Measurements from ENCODE around the gene ANKRD63. TPM values are rescaled to one million over a fixed set of nuclear protein-coding genes. Genes with fewer than 3 reads are reported as not detected.
A peak's percentile ranks its signal among the peaks of the same experiment; 100 is the strongest.

The ANKRD63 gene
- total RNA-seq, 2 experiments from 2014 or later = 0.26 TPM; not detected in 1

- Mint-ChIP-seq H3K4me3 (peak overlapping the region; percentile 98), H3K4me1 (peaks cover 30% of the 10 kb centered on the region), H3K36me3 (peaks cover 4% of the 10 kb centered on the region), H3K27me3 (peaks cover 20% of the 10 kb centered on the region), H3K9me3 (no peaks in the 10 kb centered on the region), H3K27ac (peak overlapping the region; percentile 98)
- no peak for ATAC-seq (ENCODE audit: low read depth)
- DNase-seq = no peak
- POLR2A ChIA-PET = interaction anchor here (1.5 to 7.1 kb wide), 7 partner anchors 13 to 271 kb away, joined by 3 to 55 read pairs (median 24); partner anchors contain the start of genes ANKRD63, INAFM2 and SRP14
These were observed 26.5 kb upstream of the ANKRD63 start for GRCh38 chr15:40309344-40309862.

DNA sequence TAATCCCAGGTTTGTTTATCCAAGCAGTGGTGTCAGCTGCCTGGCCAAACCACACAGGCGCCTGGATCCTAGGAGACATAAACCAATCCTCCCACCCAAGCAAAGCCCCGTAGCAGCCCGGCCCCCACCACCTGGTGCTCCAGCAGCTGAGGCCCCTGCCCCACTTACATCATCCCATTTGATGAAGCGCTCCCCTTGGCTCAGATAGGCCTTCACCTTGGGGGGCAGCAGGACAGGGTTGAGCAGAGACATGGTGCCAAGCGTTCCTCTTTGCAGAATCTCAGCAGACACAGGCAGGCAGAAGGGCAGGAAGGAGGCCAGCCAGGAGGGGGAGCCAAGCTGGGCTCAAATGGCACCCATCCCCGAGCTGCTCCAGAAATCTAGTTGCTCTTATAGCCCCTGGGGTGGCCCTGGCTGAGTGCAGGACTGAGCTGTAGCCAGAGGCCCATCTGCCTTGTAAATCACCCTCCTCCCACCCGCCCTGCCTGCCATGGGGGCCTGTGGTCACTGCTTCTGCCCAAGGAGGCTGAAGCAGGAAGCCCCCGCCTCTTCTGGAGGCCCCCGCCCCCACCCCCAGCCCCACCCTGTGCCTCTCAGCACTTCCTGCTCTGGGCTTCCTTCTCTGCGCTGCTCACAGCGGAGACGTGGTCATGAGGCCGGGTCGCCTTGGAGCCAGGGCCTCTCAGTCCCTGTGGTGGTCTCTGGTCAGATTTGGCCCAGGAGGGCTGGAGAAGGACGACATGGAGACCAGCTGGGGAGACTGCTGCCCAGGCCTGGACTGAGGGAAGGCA is 24.8 kb upstream of the ANKRD63 start, which contains the start of gene PLCB2:
Gene PLCB2 (minus strand): TSS at position 515 of the 791 bp plus-strand sequence. CDS start 263 bp downstream, at position 252.
- peak; percentile 79 for DNase-seq
- Mint-ChIP-seq H3K27ac (peak within 1 kb of the TSS; percentile 98), H3K4me1 (peaks cover 24% of the 10 kb centered on the region), H3K27me3 (peaks cover 11% of the 10 kb centered on the region), H3K36me3 (peaks cover 16% of the 10 kb centered on the region), H3K9me3 (no peaks in the 10 kb centered on the region), H3K4me3 (peak within 1 kb of the TSS; percentile 98)
- POLR2A ChIA-PET = interaction anchor here (0.9 to 7.1 kb wide), 21 partner anchors 9 to 976 kb away, joined by 3 to 55 read pairs (median 5); partner anchors contain the start of genes ANKRD63, CCDC9B, DISP2 and INAFM2
- peak; percentile 75 for ATAC-seq (ENCODE audit: low read depth)

GRCh38 chr15:40306908-40307307 is 24.0 kb upstream of the ANKRD63 start:
- peaks cover 21% of the 10 kb centered on the region for H3K36me3 Mint-ChIP-seq
- peaks cover 6% of the 10 kb centered on the region for H3K27me3 Mint-ChIP-seq
- POLR2A ChIA-PET = interaction anchor here (0.8 to 7.1 kb wide), 18 partner anchors 8 to 268 kb away, joined by 3 to 55 read pairs (median 8); partner anchors contain the start of genes ANKRD63, BAHD1, CCDC9B and DISP2
- peak; percentile 56 for DNase-seq
- H3K4me1 Mint-ChIP-seq = peaks cover 24% of the 10 kb centered on the region
- H3K27ac Mint-ChIP-seq = peak overlapping the region; percentile 98
- no peaks in the 10 kb centered on the region for H3K9me3 Mint-ChIP-seq
- H3K4me3 Mint-ChIP-seq = peak overlapping the region; percentile 98
- peak; percentile 27 for ATAC-seq (ENCODE audit: low read depth)

DNA sequence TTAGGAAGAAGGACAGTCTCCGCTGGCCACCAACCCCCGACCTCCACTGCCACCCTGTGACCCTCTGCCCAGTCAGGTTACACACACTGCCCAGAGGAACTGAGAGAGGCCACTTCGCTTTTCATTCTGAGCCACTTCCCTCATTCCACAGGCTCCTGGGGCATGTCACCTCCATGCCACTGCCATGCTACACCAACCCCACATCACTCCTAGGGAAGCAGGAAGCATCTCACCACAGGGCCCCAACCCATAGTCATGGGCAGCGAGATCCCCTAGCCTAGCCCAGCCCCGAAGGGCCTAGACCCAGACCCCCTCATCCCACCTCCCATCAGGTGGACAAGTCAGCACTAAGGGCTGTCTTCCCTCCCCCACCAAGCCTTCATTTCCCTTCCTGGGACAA is 23.5 kb upstream of the ANKRD63 start:
- DNase-seq (no peak), ATAC-seq (ENCODE audit: low read depth) (no peak)
- Mint-ChIP-seq H3K9me3 (peaks cover 2% of the 10 kb centered on the region), H3K4me1 (peaks cover 24% of the 10 kb centered on the region), H3K4me3 (peak overlapping the region; percentile 98), H3K27ac (peak overlapping the region; percentile 98), H3K36me3 (peaks cover 26% of the 10 kb centered on the region), H3K27me3 (peaks cover 5% of the 10 kb centered on the region)
- POLR2A ChIA-PET = interaction anchor here (0.8 to 7.1 kb wide), 10 partner anchors 10 to 135 kb away, joined by 3 to 55 read pairs (median 9); partner anchors contain the start of genes BAHD1, CCDC9B and INAFM2

DNA sequence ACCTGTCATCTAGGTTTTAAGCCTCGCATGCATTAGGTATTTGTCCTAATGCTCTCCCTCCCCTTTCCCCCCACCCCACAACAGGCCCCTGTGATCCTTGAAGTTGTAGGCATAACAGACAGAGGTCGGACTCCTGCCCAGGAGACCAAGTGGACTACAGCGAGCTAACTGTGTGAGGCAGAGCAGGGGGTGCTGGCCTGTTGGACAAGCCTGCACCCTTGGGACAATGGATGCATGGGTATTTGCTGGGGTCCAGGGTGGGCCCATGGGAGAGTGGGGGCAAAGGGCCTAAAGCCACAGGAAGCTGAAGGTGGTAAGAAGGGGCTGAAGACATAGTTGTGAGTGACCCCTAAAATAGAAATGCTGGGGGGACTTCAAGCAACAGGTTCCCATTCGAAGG is 22.4 kb upstream of the ANKRD63 start:
- POLR2A ChIA-PET = interaction anchor here (0.7 kb wide), 1 partner anchor 82 kb away, joined by 6 read pairs; no protein-coding TSS in a partner anchor
- H3K36me3 Mint-ChIP-seq = peaks cover 36% of the 10 kb centered on the region
- DNase-seq = no peak
- no peak for ATAC-seq (ENCODE audit: low read depth)
- H3K4me1 Mint-ChIP-seq = peaks cover 24% of the 10 kb centered on the region
- H3K27ac Mint-ChIP-seq = no peak overlapping the region
- no peaks in the 10 kb centered on the region for H3K27me3 Mint-ChIP-seq
- peak overlapping the region; percentile 22 for H3K4me3 Mint-ChIP-seq
- peaks cover 5% of the 10 kb centered on the region for H3K9me3 Mint-ChIP-seq

- Mint-ChIP-seq H3K27me3 (no peaks in the 10 kb centered on the region), H3K4me1 (peaks cover 10% of the 10 kb centered on the region), H3K9me3 (peaks cover 6% of the 10 kb centered on the region), H3K27ac (no peak overlapping the region), H3K4me3 (no peak overlapping the region), H3K36me3 (peaks cover 48% of the 10 kb centered on the region)
- no peak for DNase-seq
- no peak for ATAC-seq (ENCODE audit: low read depth)
- POLR2A ChIA-PET = no interaction called here
These were observed 20.7 kb upstream of the ANKRD63 start for GRCh38 chr15:40303576-40303975.

DNA sequence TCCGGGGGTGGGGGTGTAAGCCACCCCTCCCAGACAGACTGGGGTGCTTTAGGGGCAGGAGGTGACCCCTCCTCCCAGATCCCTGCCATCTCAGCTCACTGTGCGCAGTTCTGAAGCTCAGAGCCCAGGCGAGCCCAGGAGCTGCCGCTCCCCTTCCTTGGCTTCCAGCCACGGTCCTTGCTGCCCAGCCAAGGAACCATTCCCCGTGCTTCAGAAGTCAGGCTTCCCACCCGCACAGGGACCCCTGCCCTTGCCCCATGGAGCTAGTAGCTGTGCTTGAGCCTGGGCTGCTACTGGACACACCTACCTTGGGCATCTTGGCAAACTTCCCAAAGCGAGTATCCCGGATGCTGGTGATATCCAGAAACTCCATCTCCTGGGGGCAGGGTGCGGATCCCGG is 20.1 kb upstream of the ANKRD63 start:
- peaks cover 6% of the 10 kb centered on the region for H3K9me3 Mint-ChIP-seq
- peaks cover 10% of the 10 kb centered on the region for H3K4me1 Mint-ChIP-seq
- POLR2A ChIA-PET = no interaction called here
- no peak for ATAC-seq (ENCODE audit: low read depth)
- no peak for DNase-seq
- peaks cover 48% of the 10 kb centered on the region for H3K36me3 Mint-ChIP-seq
- H3K27ac Mint-ChIP-seq = no peak overlapping the region
- no peaks in the 10 kb centered on the region for H3K27me3 Mint-ChIP-seq
- H3K4me3 Mint-ChIP-seq = no peak overlapping the region

- ATAC-seq (ENCODE audit: low read depth) (no peak), DNase-seq (no peak)
- Mint-ChIP-seq H3K27ac (no peak overlapping the region), H3K9me3 (peaks cover 6% of the 10 kb centered on the region), H3K36me3 (peaks cover 50% of the 10 kb centered on the region), H3K4me3 (no peak overlapping the region), H3K4me1 (peaks cover 10% of the 10 kb centered on the region), H3K27me3 (no peaks in the 10 kb centered on the region)
- POLR2A ChIA-PET = no interaction called here
These were observed 19.5 kb upstream of the ANKRD63 start for GRCh38 chr15:40302288-40302886.

DNA sequence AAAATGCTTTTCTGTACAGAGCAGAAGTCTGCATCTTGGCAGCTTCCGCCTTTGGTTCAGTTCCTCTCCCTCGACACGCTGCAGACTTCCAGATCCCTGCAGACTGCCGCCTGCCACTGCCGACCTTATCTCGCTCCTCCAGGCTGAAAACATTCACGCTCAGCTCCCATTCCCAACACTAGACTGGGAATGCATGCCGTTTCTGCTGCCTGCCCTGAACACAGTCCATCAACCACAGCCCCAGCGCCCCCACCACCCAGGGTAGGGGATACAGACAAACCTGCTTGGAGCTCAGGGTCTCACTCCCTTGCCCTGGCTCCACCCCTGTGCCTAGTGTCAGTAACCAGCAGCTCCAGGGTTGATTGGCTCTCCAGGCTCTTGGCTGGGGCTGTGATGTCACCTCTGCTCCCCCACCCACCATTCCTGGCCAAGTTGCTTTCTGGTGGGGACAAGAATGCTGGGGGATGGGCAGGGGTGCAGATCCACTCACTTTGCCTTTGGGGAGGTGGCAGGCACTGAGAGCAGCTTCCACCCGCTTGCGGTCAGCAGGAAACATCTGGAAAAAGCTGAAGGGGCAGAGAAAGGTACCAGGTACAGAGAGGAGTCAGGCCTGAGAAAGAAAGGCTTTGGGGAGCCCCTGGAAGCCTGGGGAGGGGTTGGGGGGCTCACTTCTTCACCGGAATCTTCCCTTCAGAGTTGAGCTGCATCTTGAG is 18.8 kb upstream of the ANKRD63 start:
- Mint-ChIP-seq H3K4me3 (no peak overlapping the region), H3K4me1 (peaks cover 9% of the 10 kb centered on the region), H3K27me3 (no peaks in the 10 kb centered on the region), H3K9me3 (peaks cover 6% of the 10 kb centered on the region), H3K27ac (no peak overlapping the region), H3K36me3 (peaks cover 48% of the 10 kb centered on the region)
- POLR2A ChIA-PET = no interaction called here
- DNase-seq = no peak
- no peak for ATAC-seq (ENCODE audit: low read depth)

DNA sequence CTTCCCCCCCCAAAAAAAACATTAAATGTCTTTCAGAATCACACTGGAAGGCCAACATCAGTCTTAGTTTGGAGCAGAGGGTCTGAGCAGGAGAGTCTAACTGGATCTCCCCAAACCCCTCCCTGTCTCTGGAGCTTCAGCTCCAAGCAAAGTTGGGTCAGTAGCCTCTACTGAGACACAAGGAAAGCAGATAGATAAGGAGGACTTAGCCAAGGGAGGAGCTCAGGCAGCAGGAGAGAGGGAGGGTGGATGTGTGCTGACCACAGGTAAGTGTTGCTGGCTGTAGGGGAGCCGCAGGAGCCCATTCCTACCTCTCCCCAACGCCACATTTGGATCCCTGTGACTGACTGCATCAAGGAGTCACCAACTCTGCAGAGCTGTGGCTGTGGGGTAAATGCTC is 17.9 kb upstream of the ANKRD63 start:
- H3K9me3 Mint-ChIP-seq = peaks cover 6% of the 10 kb centered on the region
- ATAC-seq (ENCODE audit: low read depth) (no peak), DNase-seq (no peak)
- no peak overlapping the region for H3K27ac Mint-ChIP-seq
- no peaks in the 10 kb centered on the region for H3K27me3 Mint-ChIP-seq
- H3K4me3 Mint-ChIP-seq = no peak overlapping the region
- peaks cover 49% of the 10 kb centered on the region for H3K36me3 Mint-ChIP-seq
- POLR2A ChIA-PET = no interaction called here
- peaks cover 1% of the 10 kb centered on the region for H3K4me1 Mint-ChIP-seq

DNA sequence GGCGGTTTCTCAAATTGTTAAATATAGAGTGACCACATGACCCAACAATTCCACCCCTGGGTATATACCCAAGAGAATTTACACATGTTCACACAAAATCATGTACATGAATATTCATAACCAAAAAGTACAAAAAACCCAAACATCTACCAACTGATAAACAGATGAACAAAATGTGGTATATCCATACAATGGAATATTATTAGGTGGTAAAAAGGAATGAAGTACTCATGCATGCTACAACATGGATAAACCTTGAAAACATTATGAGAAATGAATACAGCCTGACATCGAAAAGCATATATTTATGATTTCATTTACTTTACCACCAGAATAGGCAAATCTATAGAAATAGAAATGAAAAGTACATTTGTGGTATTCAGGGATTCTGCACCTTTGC is 17.5 kb upstream of the ANKRD63 start:
- POLR2A ChIA-PET = no interaction called here
- Mint-ChIP-seq H3K27me3 (no peaks in the 10 kb centered on the region), H3K4me3 (no peak overlapping the region), H3K27ac (no peak overlapping the region), H3K9me3 (peaks cover 6% of the 10 kb centered on the region), H3K4me1 (peaks cover 1% of the 10 kb centered on the region), H3K36me3 (peaks cover 51% of the 10 kb centered on the region)
- ATAC-seq (ENCODE audit: low read depth) = no peak
- DNase-seq = no peak

GRCh38 chr15:40298216-40298935 is 15.5 kb upstream of the ANKRD63 start:
- DNase-seq (no peak), ATAC-seq (ENCODE audit: low read depth) (no peak)
- Mint-ChIP-seq H3K4me1 (no peaks in the 10 kb centered on the region), H3K36me3 (peaks cover 49% of the 10 kb centered on the region), H3K27ac (no peak overlapping the region), H3K4me3 (no peak overlapping the region), H3K9me3 (peaks cover 6% of the 10 kb centered on the region), H3K27me3 (no peaks in the 10 kb centered on the region)
- POLR2A ChIA-PET = interaction anchor here (0.9 to 1.8 kb wide), 2 partner anchors 10 to 18 kb away, joined by 3 to 5 read pairs; partner anchors contain the start of gene PLCB2
